ENCODE measurements around the gene ZFYVE21.

DNA sequence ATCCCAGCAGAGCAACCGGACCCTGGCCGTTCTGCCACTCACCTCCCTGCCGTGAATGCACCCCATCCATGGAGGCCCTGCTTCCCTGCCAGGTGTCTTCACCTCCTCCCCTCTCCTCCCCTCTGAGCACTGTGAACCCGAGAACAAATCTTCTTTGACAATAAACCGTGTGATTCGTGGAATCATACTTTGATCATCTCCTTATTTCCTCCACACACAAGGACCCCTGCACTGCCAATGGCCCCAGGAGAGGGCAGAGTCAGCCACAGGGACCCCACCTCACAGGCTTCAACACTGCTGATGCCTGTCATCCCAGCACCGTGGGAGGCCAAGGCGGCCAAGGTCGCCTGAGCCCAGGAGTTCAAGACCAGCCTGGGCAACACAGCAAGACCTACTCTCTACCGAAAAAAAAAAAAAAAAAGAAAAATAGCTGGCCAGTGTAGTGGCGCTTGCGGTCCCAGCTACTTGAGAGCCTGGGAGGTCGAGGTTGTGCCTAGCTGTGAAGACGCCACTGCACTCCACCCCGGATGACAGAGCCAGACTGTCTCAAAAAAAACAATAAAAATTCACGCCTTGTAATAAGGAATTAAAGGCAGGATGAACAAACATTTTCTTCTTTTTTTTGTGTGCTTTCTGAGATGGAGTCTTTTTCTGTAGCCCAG is 1.4 kb upstream of the ZFYVE21 start:
- TF ChIP-seq CTCF (IDR thresholded peaks at IDR 0.05) (no peak), POLR2A (IDR thresholded peaks at IDR 0.05) (no peak), POLR2AphosphoS5 (IDR thresholded peaks at IDR 0.05) (no peak)
